Fibroblast of the aortic adventitia (primary cell): Measurements from ENCODE around the gene STIM1. TPM values are rescaled to one million over a fixed set of nuclear protein-coding genes. Genes with fewer than 3 reads are reported as not detected.

ENCODE experiments used
- DNase-seq: peaks from one replicate; pipeline ENCODE4 v3.0.0-alpha.2; 2010; ENCODE audit warnings: low read depth
- H3K4me3 ChIP-seq: 2 replicates; pipeline ENCODE4 v1.5.1; 2011; ENCODE audit warnings: low read depth, mild to moderate bottlenecking, control low read depth, low read length, moderate library complexity
- CTCF ChIP-seq: IDR thresholded peaks from 2 replicates; pipeline ENCODE4 v1.5.1; 2011; ENCODE audit warnings: mild to moderate bottlenecking, low read length, control low read depth, inconsistent platforms; ENCODE audit not compliant: insufficient read depth
- total RNA-seq: library from RNA; depleted of rRNA; stranded (reverse); fragments of >200 nt; gene quantifications from 2 replicates; pipeline ENCODE4 v1.2.3, GENCODE V29; 2012; ENCODE audit warnings: low replicate concordance

STIM1 gene
- total RNA-seq, 1 donor = 21.6 TPM

GRCh38 chr11:3879967-3880542, 24.6 kb downstream of the STIM1 start:
- no peak for DNase-seq
- no peak for TF ChIP-seq CTCF
- no peak overlapping the region for H3K4me3 ChIP-seq

- H3K4me3 ChIP-seq = no peak overlapping the region
- DNase-seq = peak; percentile 45
- TF ChIP-seq CTCF = no peak
Measured at GRCh38 chr11:3880724-3881123, 25.3 kb downstream of the STIM1 start.

GRCh38 chr11:3882655-3883054, 27.2 kb downstream of the STIM1 start:
- no peak for DNase-seq
- H3K4me3 ChIP-seq = no peak overlapping the region
- TF ChIP-seq CTCF = no peak

- H3K4me3 ChIP-seq = no peak overlapping the region
- no peak for DNase-seq
- no peak for TF ChIP-seq CTCF
Measured at GRCh38 chr11:3885855-3886254, 30.4 kb downstream of the STIM1 start.

DNA sequence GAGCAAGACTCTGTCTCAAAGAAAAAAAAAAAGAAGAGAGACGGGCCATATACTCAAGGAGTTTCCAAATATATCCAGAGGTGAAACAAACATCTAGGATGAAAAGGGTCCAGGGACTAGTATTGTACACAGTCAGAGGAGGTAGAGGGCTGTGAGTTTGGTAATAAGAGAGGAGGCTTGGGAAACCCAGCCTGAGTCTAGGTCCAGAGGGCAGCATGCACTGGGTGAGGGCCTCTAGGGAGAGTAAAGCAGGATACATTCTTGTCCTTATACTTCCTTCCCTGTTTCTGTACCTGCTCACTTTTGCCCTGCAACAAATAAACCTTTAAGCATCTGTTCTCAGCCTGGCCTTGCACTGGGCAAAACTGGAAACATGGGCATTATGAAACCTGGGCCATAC, 31.5 kb downstream of the STIM1 start:
- no peak overlapping the region for H3K4me3 ChIP-seq
- TF ChIP-seq CTCF = no peak
- DNase-seq = no peak

DNA sequence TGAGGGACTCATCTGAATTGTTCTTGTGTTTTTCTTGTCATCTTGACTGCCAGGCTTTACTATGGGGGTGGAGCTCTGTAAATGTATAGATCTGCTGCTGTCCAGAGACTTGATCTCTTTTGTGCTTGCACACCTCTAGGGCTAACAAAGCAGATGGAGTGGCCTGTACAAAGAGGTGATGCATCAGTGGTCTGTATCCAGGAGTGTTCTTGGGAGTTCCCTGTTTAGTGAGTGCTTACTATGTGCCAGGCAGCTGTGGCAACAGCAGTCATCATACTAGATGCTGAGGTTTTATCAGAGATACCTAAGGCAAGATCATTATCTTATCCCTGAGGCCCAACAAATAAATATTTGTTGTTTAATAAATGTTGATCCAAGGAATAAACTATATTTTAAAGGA, 33.4 kb downstream of the STIM1 start:
- H3K4me3 ChIP-seq = no peak overlapping the region
- no peak for DNase-seq
- no peak for TF ChIP-seq CTCF

DNA sequence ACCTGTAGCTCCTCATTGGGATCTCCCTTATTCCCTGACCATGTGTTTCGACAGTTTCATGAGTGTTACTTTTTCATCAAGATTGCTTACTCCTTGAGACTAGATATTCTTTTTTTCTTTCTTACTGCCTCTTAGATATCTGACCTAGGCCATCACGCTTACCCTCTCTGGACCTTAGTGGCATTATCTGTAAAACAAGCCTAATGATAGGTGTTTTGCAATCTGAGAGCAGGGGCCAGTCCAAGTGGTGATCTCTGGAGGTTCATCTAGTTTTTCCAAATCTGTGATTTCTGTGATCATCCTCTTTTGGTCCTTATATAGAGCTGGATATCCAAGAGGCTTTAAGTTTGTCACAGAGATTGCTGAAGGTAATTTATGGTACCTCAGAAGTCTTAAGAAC, 34.5 kb downstream of the STIM1 start:
- no peak overlapping the region for H3K4me3 ChIP-seq
- no peak for DNase-seq
- no peak for TF ChIP-seq CTCF
